HFF-Myc (cell line): Measurements from ENCODE around the gene PRRX1.
A peak's percentile ranks its signal among the peaks of the same experiment; 100 is the strongest.

Experiments
- DNase-seq: peaks from one replicate; pipeline ENCODE4 v3.0.0-alpha.2; 2011; ENCODE audit warnings: low read depth; ENCODE audit errors: extremely low read depth
- H3K4me3 ChIP-seq: replicated peaks from 2 replicates; pipeline ENCODE4 v1.5.1; 2011; ENCODE audit warnings: low read depth, mild to moderate bottlenecking, control low read depth, low read length
- CTCF ChIP-seq: IDR thresholded peaks from 2 replicates; pipeline ENCODE4 v1.5.1; 2012; ENCODE audit warnings: mild to moderate bottlenecking, low read depth, low read length, control low read depth; ENCODE audit errors: missing control alignments

PRRX1 gene

GRCh38 chr1:170659399-170660035 is 4.4 kb upstream of the PRRX1 start:
- TF ChIP-seq CTCF: no peak
- no peak for DNase-seq
- H3K4me3 ChIP-seq: no peak overlapping the region

GRCh38 chr1:170660281-170660713 is 3.6 kb upstream of the PRRX1 start:
- H3K4me3 ChIP-seq: no peak overlapping the region

GRCh38 chr1:170660871-170661645 is 2.9 kb upstream of the PRRX1 start:
- no peak for DNase-seq
- peak overlapping the region; percentile 91 for H3K4me3 ChIP-seq
- TF ChIP-seq CTCF: no peak

More at GRCh38 chr1:170660281-170660713, 3.6 kb upstream of the PRRX1 start:
- no peak for TF ChIP-seq CTCF
- no peak for DNase-seq

GRCh38 chr1:170661646-170662411 is 2.1 kb upstream of the PRRX1 start:
- no peak for DNase-seq
- H3K4me3 ChIP-seq: peak overlapping the region; percentile 91
- TF ChIP-seq CTCF: no peak

- peak overlapping the region; percentile 91 for H3K4me3 ChIP-seq
- no peak for TF ChIP-seq CTCF
- no peak for DNase-seq
Measured at GRCh38 chr1:170662561-170663403, 1.1 kb upstream of the PRRX1 start.
